ENCODE measurements around the gene CYSRT1. TPM values are rescaled to one million over a fixed set of nuclear protein-coding genes. Genes with fewer than 3 reads are reported as not detected.

CYSRT1 gene, protein sequence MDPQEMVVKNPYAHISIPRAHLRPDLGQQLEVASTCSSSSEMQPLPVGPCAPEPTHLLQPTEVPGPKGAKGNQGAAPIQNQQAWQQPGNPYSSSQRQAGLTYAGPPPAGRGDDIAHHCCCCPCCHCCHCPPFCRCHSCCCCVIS
- polyA plus RNA-seq (ENCODE audit: insufficient read depth in 1 of 5, insufficient read length in 5 of 5, low replicate concordance in 1 of 5) = 1 to 10 TPM in 4 of 5 donors, under 1 TPM in 1; 0.96 to 3.0 (median 2.0) TPM
- long read RNA-seq, donor 1, partial matches to known transcripts = 0 of 1 reads
- long read RNA-seq, donor 1, other reads (novel, unspliced or antisense) = 0 of 1 reads
- long read RNA-seq, donor 2 = 0 reads
- long read RNA-seq, donor 3 = 0 reads
- long read RNA-seq, donor 4 = 0 reads
- long read RNA-seq, donor 5 = 0 reads
- long read RNA-seq, donor 6, partial matches to known transcripts = 0 of 1 reads
- long read RNA-seq, donor 6, other reads (novel, unspliced or antisense) = 0 of 1 reads
- long read RNA-seq, donor 7 = 0 reads
- long read RNA-seq, donor 8 = 0 reads

DNA sequence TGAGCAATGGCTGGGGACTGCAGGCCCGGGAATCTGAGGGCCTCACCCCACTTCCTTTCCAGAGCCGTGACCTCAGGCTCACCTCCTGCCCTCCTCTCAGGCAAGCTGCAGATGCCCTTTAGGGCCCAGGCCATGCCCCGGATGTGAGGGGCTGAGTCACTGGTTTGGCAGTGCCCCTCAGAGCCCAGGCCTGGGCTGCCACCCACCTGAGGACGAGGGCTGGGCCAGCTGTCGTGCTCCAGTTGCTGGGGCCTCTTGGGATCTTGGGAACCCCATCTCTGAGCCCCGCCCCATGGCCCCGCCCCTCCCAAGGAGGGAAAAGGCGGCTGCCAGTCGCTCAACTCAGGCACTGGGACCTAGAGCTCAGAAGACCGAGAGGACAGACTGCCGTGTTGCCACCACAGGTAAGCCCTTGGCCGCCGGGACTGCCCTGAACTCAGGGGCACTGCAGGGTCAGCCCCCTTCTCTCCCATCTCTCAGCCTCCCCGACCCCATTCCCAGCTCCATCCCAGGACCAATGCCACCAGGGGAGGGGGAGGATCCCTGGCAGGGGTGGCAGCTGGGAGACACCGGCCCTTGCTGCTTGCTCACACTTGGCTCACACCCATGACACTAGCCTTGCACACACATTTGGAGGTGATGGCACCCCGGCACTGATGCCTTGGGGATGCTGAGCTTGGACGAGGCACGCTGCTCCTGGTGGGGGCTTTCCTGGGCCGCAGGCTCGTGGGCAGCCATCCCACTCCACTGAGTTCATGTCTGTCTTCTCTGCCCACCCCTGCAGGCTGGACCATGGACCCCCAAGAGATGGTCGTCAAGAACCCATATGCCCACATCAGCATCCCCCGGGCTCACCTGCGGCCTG is at the start of gene CYSRT1:
CYSRT1 (plus strand) TSS at position 345 of the 865 bp plus-strand sequence; CDS start at position 793, 448 bp downstream.
- DNase-seq = no peak

DNA sequence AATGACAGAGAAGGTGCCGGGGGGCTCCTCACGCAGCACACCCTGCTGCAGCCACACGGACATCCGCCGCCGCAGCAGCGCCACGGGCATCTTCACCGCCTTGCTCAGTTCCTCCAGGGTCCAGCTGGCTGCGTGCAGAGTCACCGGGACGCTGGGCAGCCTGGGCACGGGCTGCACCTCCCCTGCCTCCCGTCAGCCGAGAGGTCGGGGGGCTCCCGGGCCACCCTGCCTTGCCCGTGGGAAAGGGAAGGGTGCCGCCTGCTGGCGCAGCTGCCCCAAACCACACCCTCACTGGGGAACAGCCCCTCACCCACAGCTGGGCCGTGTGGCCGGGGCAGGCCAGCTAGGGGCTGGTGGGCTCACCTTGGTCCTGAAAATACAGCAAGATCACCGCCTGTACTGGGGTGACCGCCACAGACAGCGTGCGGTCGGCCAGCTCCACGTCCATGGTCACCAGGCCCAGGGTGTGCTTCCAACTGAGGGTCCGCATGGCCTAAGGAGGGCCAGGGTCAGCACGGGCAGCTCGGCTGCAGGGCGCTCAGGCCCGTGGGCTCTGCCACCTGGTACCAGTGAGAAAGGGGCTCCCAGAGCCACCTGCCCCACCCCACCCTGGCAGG is 49.5 kb upstream of the CYSRT1 start:
- no peak for DNase-seq

DNA sequence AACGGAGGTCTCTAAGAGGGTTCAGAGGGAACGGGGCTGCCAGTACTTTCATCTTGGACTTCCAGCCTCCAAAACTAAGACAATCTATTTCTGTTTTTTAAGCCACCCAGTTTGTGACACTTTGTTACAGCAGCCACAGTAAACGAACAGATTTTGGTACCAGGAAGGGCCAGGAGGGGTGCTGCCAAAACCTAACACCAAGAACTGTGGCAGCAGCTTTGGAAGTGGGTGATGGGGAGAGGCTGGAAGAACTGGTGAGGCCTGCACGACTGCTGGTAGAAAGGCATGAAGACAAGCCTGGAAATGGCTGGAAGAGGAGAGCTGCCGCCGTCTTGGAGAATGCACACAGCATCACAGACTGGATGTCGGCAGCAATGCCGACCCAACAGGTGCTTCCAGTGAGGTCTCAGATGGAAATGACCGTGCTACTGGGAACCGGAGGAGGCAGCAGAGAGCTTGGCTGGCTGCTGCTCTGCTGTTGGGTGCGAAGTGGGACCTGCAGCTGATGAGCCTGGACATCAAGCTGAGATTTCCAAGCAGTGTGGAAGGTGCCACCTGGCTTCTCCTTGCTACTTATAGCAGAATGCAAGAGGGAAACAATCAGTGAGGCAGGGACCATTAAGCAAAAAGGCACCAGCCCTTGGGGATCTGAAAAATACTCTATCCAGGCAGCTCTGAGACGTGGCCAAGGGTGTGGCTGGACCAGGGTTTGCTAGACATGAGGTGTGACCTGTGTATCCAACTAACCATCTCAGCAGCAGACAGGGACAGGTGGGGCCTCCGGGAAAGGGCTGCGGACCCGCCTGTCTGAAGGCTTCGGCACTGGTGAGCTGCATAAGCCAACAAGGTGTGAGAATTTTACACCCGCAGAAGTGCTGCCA is 48.4 kb upstream of the CYSRT1 start:
- DNase-seq = no peak

DNA sequence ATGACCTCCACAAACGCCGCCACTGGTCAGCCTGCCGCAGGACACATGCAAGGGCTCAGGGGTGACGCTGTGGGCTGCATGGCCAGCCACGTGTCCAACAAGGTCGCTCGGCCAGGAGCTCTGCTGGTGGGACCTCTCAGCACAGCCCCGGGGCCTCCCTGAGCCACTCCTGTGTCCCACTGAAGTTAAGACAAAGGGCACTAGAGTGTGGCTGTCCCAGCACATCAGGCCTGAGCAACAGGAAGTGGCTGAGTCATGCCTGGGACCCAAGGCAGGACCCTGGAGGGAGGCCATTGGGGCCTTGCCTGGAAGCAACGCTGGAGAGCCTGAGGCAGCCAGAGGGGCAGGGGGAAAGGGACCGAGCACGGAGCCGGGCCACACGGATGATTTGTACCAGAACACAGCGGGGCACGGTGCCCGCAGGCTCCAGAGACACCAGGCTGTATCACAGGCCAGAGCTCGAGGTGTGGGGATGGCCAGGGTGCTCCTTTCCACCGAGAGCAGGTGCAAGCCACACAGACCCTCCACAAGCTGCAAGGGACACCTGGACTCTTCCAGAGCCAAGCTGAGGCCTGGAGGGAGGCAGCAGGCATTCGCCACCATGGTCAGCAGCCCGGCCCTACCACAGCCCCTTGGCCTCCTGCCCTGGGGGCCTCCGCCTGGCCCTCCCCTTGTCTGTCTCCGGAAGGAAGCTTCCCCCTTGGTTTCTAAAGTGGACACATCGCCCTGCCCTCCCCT is 46.6 kb upstream of the CYSRT1 start:
- DNase-seq = no peak

DNA sequence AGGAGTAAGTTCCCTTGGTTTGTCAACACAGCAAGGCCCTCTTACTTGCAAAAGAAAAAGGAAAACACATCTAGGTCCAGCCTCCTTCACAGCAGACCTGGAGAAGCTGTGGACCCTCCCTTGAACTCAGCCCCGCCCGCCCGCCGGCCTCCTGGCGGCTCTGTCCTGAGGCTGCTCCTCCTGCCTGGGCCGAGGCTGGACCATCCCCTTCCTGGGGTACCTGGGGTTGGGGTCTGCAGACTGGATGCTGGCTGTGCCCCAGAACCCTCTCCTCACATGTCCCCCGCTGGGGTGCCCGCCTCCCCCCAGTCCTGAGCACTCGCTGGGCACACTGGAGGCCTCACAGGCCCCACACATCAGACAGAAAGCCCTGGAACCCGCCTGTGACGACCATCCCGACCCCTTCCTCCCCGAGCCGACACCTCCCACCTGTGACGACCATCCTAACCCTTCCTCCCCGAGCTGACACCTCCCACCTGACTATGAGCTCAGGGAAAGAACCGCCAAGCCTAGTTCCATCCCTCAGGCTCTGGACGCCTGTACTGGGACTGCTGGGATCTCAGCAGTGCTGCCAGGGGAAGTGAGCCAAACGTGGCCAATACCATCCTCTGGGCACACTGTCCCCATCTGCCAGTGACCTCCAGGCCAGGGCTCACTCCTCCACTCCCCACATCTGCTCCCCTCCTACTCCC is 45.9 kb upstream of the CYSRT1 start:
- no peak for DNase-seq

DNA sequence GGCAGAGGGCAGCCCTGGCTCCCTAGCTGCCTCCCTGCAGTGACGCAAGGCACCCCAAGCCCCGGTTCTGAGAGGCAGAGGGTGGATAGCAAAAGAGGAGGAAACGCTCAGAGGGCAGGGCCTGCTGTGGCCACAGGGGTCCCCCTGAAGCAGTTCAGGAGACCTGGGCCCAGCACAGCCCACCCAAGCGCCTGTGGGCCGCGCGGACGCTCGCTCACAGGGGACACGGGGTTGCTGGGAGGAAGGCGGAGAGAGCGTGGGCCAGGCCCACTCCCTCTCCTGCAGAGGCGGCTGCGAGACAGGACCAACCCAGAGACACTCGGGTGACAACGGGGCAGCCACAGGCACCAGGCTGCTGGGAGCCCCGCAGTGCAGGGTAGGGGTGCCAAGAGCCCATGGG is 45.2 kb upstream of the CYSRT1 start:
- no peak for DNase-seq

DNA sequence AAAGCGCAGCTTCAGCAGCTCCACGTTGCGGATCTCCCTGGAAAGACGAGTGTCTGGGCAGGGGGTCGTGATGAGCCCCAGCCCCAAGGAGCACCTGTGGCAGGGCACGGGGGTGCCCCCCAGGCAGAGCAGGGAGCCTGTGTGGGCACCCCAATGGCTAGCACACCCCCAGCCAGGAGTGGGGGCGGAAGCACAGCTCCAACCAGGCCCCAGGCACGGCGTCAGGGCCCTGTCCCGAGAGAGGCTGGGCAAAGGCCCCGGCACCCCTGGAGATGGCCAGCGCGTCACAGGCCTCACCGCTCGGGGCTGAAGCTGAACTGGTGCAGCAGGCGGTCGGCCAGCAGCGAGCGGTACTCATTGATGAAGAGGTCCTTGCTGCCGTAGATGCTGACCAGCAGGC is 44.5 kb upstream of the CYSRT1 start:
- DNase-seq = no peak

DNA sequence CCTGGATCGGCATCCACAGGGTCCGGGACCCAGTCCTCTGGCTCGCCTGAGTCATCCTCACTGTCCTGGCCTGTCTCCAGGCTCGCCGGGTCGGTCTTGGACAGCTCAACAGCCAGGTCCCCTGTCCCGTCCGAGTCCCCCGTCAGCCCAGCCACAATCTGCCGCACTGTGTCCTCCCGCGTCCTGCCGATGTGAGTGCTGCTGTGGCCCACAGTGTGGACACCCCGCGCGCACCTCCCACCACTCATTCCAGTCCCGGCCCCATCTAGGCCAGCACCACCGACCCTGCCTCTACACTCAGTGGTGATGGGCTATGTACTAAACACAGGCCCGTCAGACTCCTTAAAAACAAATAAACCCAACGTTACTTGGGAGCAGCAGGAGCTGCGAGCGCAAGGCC is 43.3 kb upstream of the CYSRT1 start:
- DNase-seq = no peak

DNA sequence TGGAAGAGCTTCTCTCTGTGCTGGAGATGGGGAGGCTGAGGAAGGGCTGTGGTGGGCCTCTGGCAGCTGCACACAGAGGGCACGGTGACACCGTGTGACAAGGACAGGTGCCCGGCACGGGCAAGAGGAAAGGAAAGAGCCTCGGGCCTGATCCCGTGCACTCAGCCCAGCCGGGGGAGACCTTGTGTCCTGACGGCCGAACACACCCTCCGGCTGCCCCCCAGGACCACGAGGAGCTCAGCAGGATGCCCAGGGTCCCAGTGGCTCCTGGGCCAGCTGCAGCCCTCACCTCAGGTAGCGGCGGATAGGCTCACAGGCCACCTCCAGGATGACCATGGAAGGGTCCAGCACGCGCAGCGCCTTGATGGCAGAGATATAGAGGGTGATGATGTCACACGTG is 42.1 kb upstream of the CYSRT1 start:
- DNase-seq = no peak

DNA sequence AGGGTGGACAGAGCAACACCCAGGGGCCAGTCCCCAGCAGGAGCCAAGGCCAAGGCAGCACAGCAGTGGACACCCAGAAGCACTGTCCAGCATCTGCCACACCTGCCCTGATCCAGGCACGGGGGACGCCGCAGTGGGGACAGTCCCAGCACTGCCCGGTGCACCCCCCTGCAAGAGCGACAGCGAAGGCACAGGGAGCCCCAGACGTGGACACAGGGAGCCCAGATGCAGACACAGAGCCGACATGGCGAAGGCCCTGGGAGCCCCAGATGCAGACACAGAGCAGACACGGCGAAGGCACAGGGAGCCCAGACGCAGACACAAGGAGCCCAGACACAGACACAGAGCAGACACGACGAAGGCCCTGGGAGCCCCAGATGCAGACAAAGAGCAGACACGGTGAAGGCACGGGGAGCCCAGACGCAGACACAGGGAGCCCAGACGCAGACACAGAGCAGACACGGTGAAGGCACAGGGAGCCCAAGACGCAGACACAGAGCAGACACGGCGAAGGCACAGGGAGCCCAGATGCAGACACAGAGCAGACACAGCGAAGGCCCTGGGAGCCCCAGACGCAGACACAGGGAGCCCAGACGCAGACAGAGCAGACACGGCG is 40.9 kb upstream of the CYSRT1 start:
- DNase-seq = no peak

DNA sequence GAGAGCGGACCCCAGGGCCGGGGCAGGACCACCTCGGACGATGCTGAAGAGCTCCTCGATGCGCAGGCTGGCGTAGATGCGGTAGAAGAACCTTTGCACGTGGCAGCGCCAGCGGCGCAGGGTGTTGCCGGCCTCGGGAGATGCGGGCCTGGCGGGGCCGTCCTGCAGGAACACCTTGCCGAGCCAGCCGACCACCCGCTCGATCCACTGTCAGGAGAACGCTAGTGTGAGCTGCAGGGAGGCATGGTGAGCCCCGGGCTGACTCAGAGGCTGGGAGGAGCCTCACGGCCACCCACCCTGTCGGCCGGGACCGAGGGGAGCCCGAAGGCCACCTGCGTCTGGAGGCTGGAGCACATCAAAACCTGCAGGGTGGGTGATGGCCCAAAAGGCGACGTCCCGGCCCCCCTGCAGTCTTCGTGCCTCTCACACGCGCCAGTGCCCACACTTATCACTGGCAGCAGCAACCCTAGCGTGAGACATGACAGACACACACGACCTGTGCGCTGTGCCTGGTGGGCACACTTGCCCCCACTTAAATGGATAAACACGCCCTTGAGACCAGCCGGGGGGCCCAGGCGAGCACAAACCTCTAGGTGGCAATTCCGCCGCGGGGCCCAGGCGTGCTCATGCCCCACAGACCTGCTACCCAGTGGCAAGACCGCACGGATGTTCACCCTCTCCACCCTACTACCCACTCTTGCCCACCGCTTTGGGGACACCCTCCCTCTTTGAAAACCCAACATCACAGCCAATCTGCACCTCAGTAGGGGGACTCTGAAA is 39.9 kb upstream of the CYSRT1 start:
- no peak for DNase-seq

DNA sequence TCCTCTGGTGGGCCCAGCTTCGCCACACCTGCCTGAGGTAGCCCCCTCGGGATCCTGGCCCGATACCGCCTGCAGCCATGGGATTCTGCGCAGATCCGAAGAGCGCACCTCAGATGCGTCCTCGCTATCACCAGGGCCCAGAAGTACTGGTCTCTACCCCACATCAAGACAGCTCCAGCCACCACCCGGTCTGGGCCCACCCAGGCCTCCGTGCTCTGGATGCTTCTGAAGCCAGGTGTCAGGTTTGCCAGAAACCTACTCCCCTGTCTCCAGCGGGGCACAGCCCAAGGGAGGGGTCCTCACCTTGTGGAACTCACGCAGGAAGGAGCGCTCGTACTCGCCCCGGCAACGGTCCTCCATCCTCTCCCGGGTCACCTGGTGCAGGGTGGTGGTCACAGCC is 39.1 kb upstream of the CYSRT1 start:
- DNase-seq = no peak

DNA sequence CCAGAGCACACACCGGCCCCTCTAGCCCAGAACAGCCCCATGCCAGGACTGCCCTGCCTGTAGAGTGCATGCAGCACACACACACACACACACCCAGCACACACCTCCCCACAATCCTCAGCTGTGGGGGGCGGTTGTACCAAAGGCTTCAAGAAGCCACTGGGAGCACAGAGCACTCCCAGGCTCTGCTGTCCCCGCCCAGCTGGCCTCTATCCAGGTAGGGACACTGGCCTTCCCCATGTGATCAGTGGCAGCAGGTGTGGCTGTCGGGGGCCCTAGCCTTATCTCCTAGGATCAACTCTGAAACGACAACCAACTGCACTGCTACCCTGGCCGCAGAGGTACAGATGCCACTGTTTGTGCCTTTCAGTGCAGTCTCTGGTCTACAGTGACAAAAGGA is 38.6 kb upstream of the CYSRT1 start:
- no peak for DNase-seq

DNA sequence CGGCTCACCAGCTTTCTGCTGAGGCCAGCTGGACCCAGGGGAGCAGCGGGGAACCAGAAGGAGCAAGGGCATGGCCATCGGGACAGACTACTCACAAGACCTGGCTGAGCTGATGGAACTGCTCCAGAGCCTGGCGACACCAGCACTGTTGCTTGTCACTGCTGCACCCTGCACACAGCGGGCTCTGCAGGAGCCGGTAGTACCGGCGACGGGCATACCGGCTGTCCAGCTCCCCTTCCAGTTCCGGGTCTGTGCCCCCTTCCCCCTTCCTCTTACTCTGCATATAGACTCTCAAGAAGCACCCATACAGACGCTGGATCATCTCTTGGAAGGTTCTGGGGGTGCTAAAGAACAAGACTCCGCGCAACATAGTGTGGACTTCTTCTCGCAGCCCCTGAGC is 37.6 kb upstream of the CYSRT1 start:
- no peak for DNase-seq

DNA sequence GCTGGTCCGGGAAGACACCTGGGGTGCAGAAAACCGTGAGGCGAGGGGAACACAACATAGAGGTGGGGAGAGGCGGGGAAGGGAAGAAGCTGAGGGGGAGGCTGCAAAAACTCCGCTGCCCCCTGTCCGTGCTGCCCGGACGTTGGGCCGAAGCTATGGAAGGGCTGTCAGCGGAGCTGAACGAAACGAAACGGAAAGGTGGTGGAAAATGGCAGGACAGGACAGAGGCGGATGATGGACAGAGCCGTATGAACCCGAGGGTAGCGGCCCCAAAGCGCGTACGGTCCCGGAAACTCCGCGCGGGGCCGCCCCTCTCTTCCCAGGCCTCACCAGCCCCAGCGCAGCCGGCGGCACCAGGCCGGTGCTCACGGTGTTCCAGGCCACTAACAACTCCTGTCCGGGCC is 36.9 kb upstream of the CYSRT1 start:
- no peak for DNase-seq

DNA sequence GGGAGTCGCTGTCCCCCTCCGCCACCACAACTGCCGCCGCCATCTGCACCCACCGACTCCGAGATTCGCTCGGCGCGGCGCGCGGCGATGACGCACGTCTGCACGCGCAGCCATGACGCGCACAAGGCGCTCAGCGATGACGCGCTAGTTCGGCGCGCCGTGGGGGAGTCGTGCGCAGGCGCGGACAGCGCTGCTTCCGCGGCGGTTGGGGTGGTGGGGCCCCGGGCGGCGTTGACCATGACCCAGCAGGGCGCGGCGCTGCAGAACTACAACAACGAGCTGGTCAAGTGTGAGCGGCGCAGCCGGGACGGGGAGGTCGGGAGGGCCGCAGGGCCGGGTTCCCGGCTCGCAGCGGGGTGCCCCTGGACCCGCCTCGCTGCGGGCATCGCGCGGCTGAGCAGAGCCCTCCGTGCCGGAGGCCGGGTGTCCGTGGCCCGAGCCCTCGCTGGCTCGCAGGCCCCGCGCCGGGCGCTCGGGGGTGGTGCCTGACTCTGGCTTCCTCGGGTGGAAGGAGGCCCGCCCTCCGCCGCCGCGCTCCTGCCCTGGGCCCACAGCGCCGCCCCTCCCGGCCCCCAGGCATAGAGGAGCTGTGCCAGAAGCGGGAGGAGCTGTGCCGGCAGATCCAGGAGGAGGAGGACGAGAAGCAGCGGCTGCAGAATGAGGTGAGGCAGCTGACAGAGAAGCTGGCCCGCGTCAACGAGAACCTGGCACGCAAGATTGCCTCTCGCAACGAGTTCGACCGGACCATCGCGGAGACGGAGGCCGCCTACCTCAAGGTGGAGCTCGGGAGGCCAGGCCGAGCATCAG is 36.3 kb upstream of the CYSRT1 start, which contains the start of the genes ANAPC2 and SSNA1:
ANAPC2 (minus strand) TSS at position 71 of the 807 bp plus-strand sequence; CDS start at position 43, 28 bp downstream.
SSNA1 (plus strand) TSS at position 187 of the 807 bp plus-strand sequence; CDS start at position 238, 51 bp downstream.
- peak; percentile 97 to 99 for DNase-seq
